Measurements from ENCODE around the gene RSPH1. TPM values are rescaled to one million over a fixed set of nuclear protein-coding genes. Genes with fewer than 3 reads are reported as not detected.

RSPH1 gene
- total RNA-seq, 1 experiment from 2014 or later: 0.51 TPM

GRCh38 chr21:42533306-42533962 is 37.4 kb upstream of the RSPH1 start:
- BruUV-seq (replicated peaks): no TSS peak
- CTCF ChIA-PET: no interaction called here

GRCh38 chr21:42532466-42533181 is 36.6 kb upstream of the RSPH1 start:
- POLR2A ChIA-PET (ENCODE audit: unreplicated experiment): no interaction called here
- BruUV-seq (replicated peaks): no TSS peak
- no peak for ATAC-seq

More at GRCh38 chr21:42533306-42533962, 37.4 kb upstream of the RSPH1 start:
- Histone ChIP-seq H3K4me2 (ENCODE audit: low read length) (no peak overlapping the region), H4K20me1 (ENCODE audit: low read length) (no peaks in the 10 kb centered on the region), H3K27ac (ENCODE audit: low read length) (no peak overlapping the region), H3K9me3 (ENCODE audit: low read length) (no peaks in the 10 kb centered on the region), H3K79me2 (ENCODE audit: low read length) (no peaks in the 10 kb centered on the region), H2AFZ (ENCODE audit: low read length) (no peak overlapping the region), H3K36me3 (ENCODE audit: low read depth, low read length) (peaks cover 8% of the 10 kb centered on the region; the same call in 1 of the 2 replicates), H3K4me3 (ENCODE audit: low read length) (no peak overlapping the region), H3K4me1 (ENCODE audit: insufficient read depth, low read length) (no peaks in the 10 kb centered on the region), H3K9me2 (replicated peaks; ENCODE audit: low read length) (no peaks in the 10 kb centered on the region), H3K9ac (ENCODE audit: low read length) (no peak overlapping the region), H3K27me3 (ENCODE audit: low read length) (no peaks in the 10 kb centered on the region), H3F3A (ENCODE audit: low read length, unreplicated experiment) (no peaks in the 10 kb centered on the region)
- POLR2A ChIA-PET (ENCODE audit: unreplicated experiment): no interaction called here
- ATAC-seq (no peak), DNase-seq (no peak)
- intact Hi-C loops (cut with micrococcal nuclease): no loop called here
- TF ChIP-seq EZH2 (IDR thresholded peaks at IDR 0.05; ENCODE audit: low read length, unreplicated experiment): no peak
- no peak for TF ChIP-seq CTCF (conservative IDR thresholded peaks at IDR 0.05; ENCODE audit: low read depth, low read length)
- no peak for TF ChIP-seq EZH2phosphoT487 (IDR thresholded peaks at IDR 0.05; ENCODE audit: borderline replicate concordance, low read length)

More at GRCh38 chr21:42532466-42533181, 36.6 kb upstream of the RSPH1 start:
- Histone ChIP-seq H3F3A (ENCODE audit: low read length, unreplicated experiment) (no peaks in the 10 kb centered on the region), H3K9ac (ENCODE audit: low read length) (no peak overlapping the region), H3K36me3 (ENCODE audit: low read depth, low read length) (peaks cover 12% of the 10 kb centered on the region; the same call in 1 of the 2 replicates), H3K4me3 (ENCODE audit: low read length) (no peak overlapping the region), H3K9me3 (ENCODE audit: low read length) (no peaks in the 10 kb centered on the region), H3K27ac (ENCODE audit: low read length) (no peak overlapping the region), H3K9me2 (replicated peaks; ENCODE audit: low read length) (no peaks in the 10 kb centered on the region), H3K79me2 (ENCODE audit: low read length) (no peaks in the 10 kb centered on the region), H2AFZ (ENCODE audit: low read length) (no peak overlapping the region), H4K20me1 (ENCODE audit: low read length) (no peaks in the 10 kb centered on the region), H3K4me1 (ENCODE audit: insufficient read depth, low read length) (no peaks in the 10 kb centered on the region), H3K4me2 (ENCODE audit: low read length) (no peak overlapping the region), H3K27me3 (ENCODE audit: low read length) (no peaks in the 10 kb centered on the region)
- DNase-seq: no peak
- TF ChIP-seq EZH2 (IDR thresholded peaks at IDR 0.05; ENCODE audit: low read length, unreplicated experiment) (no peak), EZH2phosphoT487 (IDR thresholded peaks at IDR 0.05; ENCODE audit: borderline replicate concordance, low read length) (no peak), CTCF (conservative IDR thresholded peaks at IDR 0.05; ENCODE audit: low read depth, low read length) (no peak)
- CTCF ChIA-PET: no interaction called here
- intact Hi-C loops (cut with micrococcal nuclease): no loop called here
